ENCODE data around the gene ATP10A. TPM values are rescaled to one million over a fixed set of nuclear protein-coding genes. Genes with fewer than 3 reads are reported as not detected.
A peak's percentile ranks its signal among the peaks of the same experiment; 100 is the strongest.

Gene ATP10A
- total RNA-seq, 4 donors from 2014 or later, result 3.8 to 7.1 (median 5.2) TPM

- no peaks in the 10 kb centered on the region for H3K27me3 ChIP-seq
- DNase-seq (ENCODE audit: low spot score in 2 of 2), result no peak
- no peak overlapping the region for H3K27ac ChIP-seq
- no peaks in the 10 kb centered on the region for H3K9me3 ChIP-seq
- WGBS, result 88% methylated on average over 5 of the region's 11 CpGs
- TF ChIP-seq POLR2A (IDR thresholded peaks at IDR 0.05), result no peak
- no peak for TF ChIP-seq POLR2AphosphoS5 (IDR thresholded peaks at IDR 0.05)
- TF ChIP-seq EP300 (IDR thresholded peaks at IDR 0.05), result no peak
- TF ChIP-seq CTCF (IDR thresholded peaks at IDR 0.05), result no peak
- peaks cover 7% of the 10 kb centered on the region for H3K36me3 ChIP-seq
- no peak overlapping the region for H3K4me3 ChIP-seq
- H3K4me1 ChIP-seq, result peaks cover 32% of the 10 kb centered on the region
Measured at GRCh38 chr15:25679492-25679891, 183.6 kb downstream of the ATP10A start.

- H3K4me3 ChIP-seq, result no peak overlapping the region
- H3K36me3 ChIP-seq, result peaks cover 7% of the 10 kb centered on the region
- 89% methylated on average over 7 of the region's 7 CpGs for WGBS
- H3K9me3 ChIP-seq, result no peaks in the 10 kb centered on the region
- peaks cover 35% of the 10 kb centered on the region for H3K4me1 ChIP-seq
- no peak overlapping the region for H3K27ac ChIP-seq
- DNase-seq (ENCODE audit: low spot score in 2 of 2), result no peak
- TF ChIP-seq POLR2A (IDR thresholded peaks at IDR 0.05), result no peak
- no peak for TF ChIP-seq CTCF (IDR thresholded peaks at IDR 0.05)
- no peak for TF ChIP-seq POLR2AphosphoS5 (IDR thresholded peaks at IDR 0.05)
- no peak for TF ChIP-seq EP300 (IDR thresholded peaks at IDR 0.05)
- H3K27me3 ChIP-seq, result no peaks in the 10 kb centered on the region
Measured at GRCh38 chr15:25678500-25678855, 184.6 kb downstream of the ATP10A start.

- peaks cover 36% of the 10 kb centered on the region for H3K4me1 ChIP-seq
- H3K36me3 ChIP-seq, result peaks cover 7% of the 10 kb centered on the region
- WGBS, result 88% methylated on average over 8 of the region's 9 CpGs
- no peaks in the 10 kb centered on the region for H3K9me3 ChIP-seq
- H3K27me3 ChIP-seq, result no peaks in the 10 kb centered on the region
- H3K4me3 ChIP-seq, result no peak overlapping the region
- TF ChIP-seq CTCF (IDR thresholded peaks at IDR 0.05) (no peak), EP300 (IDR thresholded peaks at IDR 0.05) (no peak), POLR2A (IDR thresholded peaks at IDR 0.05) (no peak), POLR2AphosphoS5 (IDR thresholded peaks at IDR 0.05) (no peak)
- no peak for DNase-seq (ENCODE audit: low spot score in 2 of 2)
- H3K27ac ChIP-seq, result no peak overlapping the region
Measured at GRCh38 chr15:25677719-25678499, 185.2 kb downstream of the ATP10A start.

- H3K9me3 ChIP-seq, result no peaks in the 10 kb centered on the region
- H3K27ac ChIP-seq, result no peak overlapping the region
- no peak for DNase-seq (ENCODE audit: low spot score in 2 of 2)
- H3K27me3 ChIP-seq, result no peaks in the 10 kb centered on the region
- peaks cover 34% of the 10 kb centered on the region for H3K4me1 ChIP-seq
- H3K4me3 ChIP-seq, result no peak overlapping the region
- WGBS, result 94% methylated on average over 8 of the region's 8 CpGs
- peaks cover 7% of the 10 kb centered on the region for H3K36me3 ChIP-seq
- TF ChIP-seq CTCF (IDR thresholded peaks at IDR 0.05), result no peak
- no peak for TF ChIP-seq POLR2AphosphoS5 (IDR thresholded peaks at IDR 0.05)
- TF ChIP-seq POLR2A (IDR thresholded peaks at IDR 0.05), result no peak
Measured at GRCh38 chr15:25676070-25676469, 187.1 kb downstream of the ATP10A start.

GRCh38 chr15:25675396-25675795 is 187.7 kb downstream of the ATP10A start:
- WGBS, result 71% methylated on average over 8 of the region's 8 CpGs
- Histone ChIP-seq H3K4me3 (no peak overlapping the region), H3K36me3 (peaks cover 3% of the 10 kb centered on the region), H3K4me1 (peaks cover 41% of the 10 kb centered on the region), H3K27me3 (no peaks in the 10 kb centered on the region), H3K9me3 (no peaks in the 10 kb centered on the region), H3K27ac (peak overlapping the region; percentile 58)
- DNase-seq (ENCODE audit: low spot score in 2 of 2), result no peak
- TF ChIP-seq EP300 (IDR thresholded peaks at IDR 0.05) (no peak), POLR2AphosphoS5 (IDR thresholded peaks at IDR 0.05) (no peak), POLR2A (IDR thresholded peaks at IDR 0.05) (no peak), CTCF (IDR thresholded peaks at IDR 0.05) (no peak)
